Activated CD8-positive, alpha-beta T cell treated with anti-CD3 and anti-CD28 coated beads, Interleukin-2, amount 10 ng/mL, durations not matched to agents 7 days and 5 days (primary cell): Measurements from ENCODE around the gene CGB7. TPM values are rescaled to one million over a fixed set of nuclear protein-coding genes. Genes with fewer than 3 reads are reported as not detected.
"Not testable (repeated sequence)": the region's sequence is repeated elsewhere in the genome, so short reads cannot be mapped to it uniquely, and the experiment has no call there.

Experiments
- ATAC-seq: fragments of 150-1000 bp; cut with Tn5 transposase; one replicate; pipeline ENCODE4 v1.10.0; 2021; ENCODE audit warnings: moderate library complexity
- CTCF ChIA-PET: fragments of 350-600 bp; sonication (Branson Sonifier 250); formaldehyde crosslinking; loops from one replicate; lab custom pipeline; 2021; ENCODE audit warnings: antibody characterized with exemption; lab: Charles Lee
- POLR2A ChIA-PET: fragments of 350-600 bp; sonication (Branson Sonifier 250); formaldehyde crosslinking; loops from one replicate; lab custom pipeline; 2021; ENCODE audit warnings: antibody characterized with exemption; lab: Charles Lee
- DNase-seq: peaks from one replicate; pipeline ENCODE4 v3.0.0-alpha.2; 2020
- H3K27ac Mint-ChIP-seq: one replicate; pipeline ENCODE4 v1.8.0; 2021; ENCODE audit warnings: mild to moderate bottlenecking, mixed read lengths
- H3K27me3 Mint-ChIP-seq: one replicate; pipeline ENCODE4 v1.8.0; 2021; ENCODE audit warnings: low read depth, mixed read lengths
- H3K36me3 Mint-ChIP-seq: one replicate; pipeline ENCODE4 v1.8.0; 2021; ENCODE audit warnings: low read depth, mixed read lengths
- H3K4me1 Mint-ChIP-seq: one replicate; pipeline ENCODE4 v1.8.0; 2021; ENCODE audit warnings: low read depth, mixed read lengths
- H3K4me3 Mint-ChIP-seq: one replicate; pipeline ENCODE4 v1.8.0; 2021; ENCODE audit warnings: mild to moderate bottlenecking, mixed read lengths
- H3K9me3 Mint-ChIP-seq: one replicate; pipeline ENCODE4 v1.8.0; 2022; ENCODE audit warnings: mixed read lengths; ENCODE audit not compliant: insufficient read depth
- total RNA-seq, 2 experiments: library from RNA; stranded (reverse); gene quantifications; one replicate each; pipeline ENCODE4 v1.2.3, GENCODE V29; 2021

The CGB7 gene
- total RNA-seq, 2 experiments from 2014 or later, result not detected

DNA sequence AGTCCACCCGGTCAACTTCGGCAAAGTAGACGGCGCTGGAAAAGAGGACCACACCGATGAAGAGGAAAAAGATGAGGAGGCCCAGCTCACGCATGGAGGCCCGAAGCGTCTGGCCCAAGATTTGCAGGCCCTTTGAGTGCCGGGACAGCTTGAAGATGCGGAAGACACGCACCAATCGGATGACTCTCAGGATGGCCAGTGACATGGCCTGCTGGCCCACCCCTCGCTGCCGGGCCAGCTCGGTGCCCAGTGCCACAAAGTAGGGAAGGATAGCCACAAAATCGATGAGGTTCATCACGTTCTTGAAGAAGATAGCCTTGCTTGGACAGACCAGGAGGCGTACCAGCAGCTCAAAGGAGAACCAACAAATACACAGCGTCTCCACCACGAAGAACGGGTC is 12.9 kb upstream of the CGB7 start:
- H3K4me3 Mint-ChIP-seq, result no peak overlapping the region
- CTCF ChIA-PET, result interaction anchor here (1.5 to 1.8 kb wide), 2 partner anchors 36 to 77 kb away, joined by 3 to 7 read pairs; partner anchors contain the start of gene RUVBL2
- peaks cover 65% of the 10 kb centered on the region for H3K27me3 Mint-ChIP-seq
- no peak for DNase-seq
- ATAC-seq, result no peak
- H3K27ac Mint-ChIP-seq, result no peak overlapping the region
- peaks cover 3% of the 10 kb centered on the region for H3K36me3 Mint-ChIP-seq
- peaks cover 8% of the 10 kb centered on the region for H3K4me1 Mint-ChIP-seq
- H3K9me3 Mint-ChIP-seq, result no peaks in the 10 kb centered on the region
- POLR2A ChIA-PET, result no interaction called here

GRCh38 chr19:49069026-49069425 is 11.5 kb upstream of the CGB7 start:
- POLR2A ChIA-PET, result no interaction called here
- DNase-seq (no peak), ATAC-seq (no peak)
- Mint-ChIP-seq H3K36me3 (peaks cover 3% of the 10 kb centered on the region), H3K4me3 (no peak overlapping the region), H3K9me3 (no peaks in the 10 kb centered on the region), H3K27me3 (peaks cover 75% of the 10 kb centered on the region), H3K4me1 (peaks cover 8% of the 10 kb centered on the region), H3K27ac (no peak overlapping the region)
- CTCF ChIA-PET, result interaction anchor here (1.2 to 1.8 kb wide), 3 partner anchors 9 to 77 kb away, joined by 4 to 7 read pairs (median 5); no protein-coding TSS in a partner anchor

GRCh38 chr19:49067554-49067953 is 10.0 kb upstream of the CGB7 start:
- Mint-ChIP-seq H3K27me3 (peaks cover 67% of the 10 kb centered on the region), H3K9me3 (no peaks in the 10 kb centered on the region), H3K36me3 (no peaks in the 10 kb centered on the region), H3K4me1 (no peaks in the 10 kb centered on the region), H3K27ac (no peak overlapping the region), H3K4me3 (no peak overlapping the region)
- ATAC-seq (no peak), DNase-seq (no peak)
- CTCF ChIA-PET, result no interaction called here
- POLR2A ChIA-PET, result no interaction called here

DNA sequence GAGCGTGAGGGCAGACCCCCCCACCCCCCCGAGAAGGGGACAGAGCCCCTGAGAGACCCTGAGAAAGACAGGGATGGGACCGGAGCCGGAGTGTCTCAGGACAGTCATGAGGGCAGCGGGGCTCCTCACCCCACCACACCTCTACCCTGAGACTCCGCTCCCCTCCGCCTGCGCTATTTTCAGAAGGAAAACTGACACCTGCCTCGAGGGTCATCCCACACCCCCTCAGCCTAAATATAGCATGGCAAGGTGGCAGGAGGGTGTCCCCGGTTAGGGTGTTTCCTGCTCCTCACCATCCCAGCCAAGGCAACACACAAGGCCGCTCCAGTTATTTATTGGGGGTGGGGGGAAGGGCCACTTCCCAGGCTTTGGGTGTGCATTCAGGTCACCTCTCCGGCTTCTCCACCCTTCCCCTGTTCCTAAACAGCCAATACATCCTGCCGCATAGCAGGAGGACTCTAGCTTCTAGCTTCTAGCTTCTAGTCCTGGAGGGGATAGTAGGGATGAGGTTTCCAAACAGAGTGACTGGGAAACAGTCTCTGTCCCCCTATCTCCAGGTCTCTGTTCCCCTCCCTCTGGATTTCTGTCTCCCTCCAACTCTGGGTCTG is 8.5 kb upstream of the CGB7 start:
- Mint-ChIP-seq H3K4me1 (no peaks in the 10 kb centered on the region), H3K27me3 (peaks cover 61% of the 10 kb centered on the region), H3K4me3 (no peak overlapping the region), H3K36me3 (no peaks in the 10 kb centered on the region), H3K9me3 (no peaks in the 10 kb centered on the region), H3K27ac (no peak overlapping the region)
- CTCF ChIA-PET, result interaction anchor here (1.0 kb wide), 1 partner anchor 32 kb away, joined by 4 read pairs; no protein-coding TSS in a partner anchor
- no peak for ATAC-seq
- DNase-seq, result no peak
- POLR2A ChIA-PET, result no interaction called here

GRCh38 chr19:49064768-49065611 is 7.4 kb upstream of the CGB7 start, which contains the start of gene NTF4:
NTF4 (minus strand) TSS chr19:49064818; CDS start chr19:49061997, 2,821 bp downstream.
- H3K27ac Mint-ChIP-seq, result no peak within 1 kb of the TSS
- ChIA-PET POLR2A (no interaction called here), CTCF (interaction anchor here (1.0 kb wide), 1 partner anchor 33 kb away, joined by 4 read pairs; no protein-coding TSS in a partner anchor)
- H3K4me3 Mint-ChIP-seq, result no peak within 1 kb of the TSS
- no peaks in the 10 kb centered on the region for H3K9me3 Mint-ChIP-seq
- H3K4me1 Mint-ChIP-seq, result no peaks in the 10 kb centered on the region
- H3K27me3 Mint-ChIP-seq, result peaks cover 60% of the 10 kb centered on the region
- ATAC-seq (no peak), DNase-seq (no peak)
- H3K36me3 Mint-ChIP-seq, result no peaks in the 10 kb centered on the region

DNA sequence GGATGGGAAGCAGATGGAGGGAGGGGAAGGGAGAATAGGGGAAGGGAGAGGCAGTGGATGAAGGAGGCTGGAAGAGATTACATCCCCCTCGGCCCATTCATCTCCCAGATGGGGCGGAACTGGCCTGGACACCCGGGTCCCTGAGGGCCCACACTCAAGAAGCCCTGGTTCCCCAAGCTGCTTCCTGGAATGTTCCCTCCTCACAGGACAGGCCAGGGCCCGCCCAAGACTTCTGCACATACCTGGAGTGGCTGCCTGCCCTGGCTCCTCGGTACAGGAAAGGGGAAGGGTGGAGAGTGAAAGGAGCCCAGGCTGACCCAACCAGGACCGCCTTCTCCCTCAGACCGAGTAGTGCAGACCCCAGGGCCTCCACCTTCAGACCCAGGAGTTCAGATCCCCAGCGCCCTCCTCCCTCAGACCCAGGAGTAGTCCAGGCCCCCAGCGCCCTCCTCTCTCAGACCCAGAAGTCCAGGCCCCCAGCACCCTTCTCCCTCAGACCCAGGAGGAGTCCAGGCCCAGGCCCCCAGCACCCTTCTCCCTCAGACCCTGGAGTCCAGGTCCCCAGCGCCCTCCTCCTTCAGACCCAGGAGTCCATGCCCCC is 6.6 kb upstream of the CGB7 start:
- Mint-ChIP-seq H3K27me3 (peaks cover 59% of the 10 kb centered on the region), H3K4me1 (no peaks in the 10 kb centered on the region), H3K4me3 (no peak overlapping the region), H3K9me3 (no peaks in the 10 kb centered on the region), H3K27ac (no peak overlapping the region), H3K36me3 (no peaks in the 10 kb centered on the region)
- CTCF ChIA-PET, result no interaction called here
- ATAC-seq (no peak), DNase-seq (no peak)
- POLR2A ChIA-PET, result no interaction called here

DNA sequence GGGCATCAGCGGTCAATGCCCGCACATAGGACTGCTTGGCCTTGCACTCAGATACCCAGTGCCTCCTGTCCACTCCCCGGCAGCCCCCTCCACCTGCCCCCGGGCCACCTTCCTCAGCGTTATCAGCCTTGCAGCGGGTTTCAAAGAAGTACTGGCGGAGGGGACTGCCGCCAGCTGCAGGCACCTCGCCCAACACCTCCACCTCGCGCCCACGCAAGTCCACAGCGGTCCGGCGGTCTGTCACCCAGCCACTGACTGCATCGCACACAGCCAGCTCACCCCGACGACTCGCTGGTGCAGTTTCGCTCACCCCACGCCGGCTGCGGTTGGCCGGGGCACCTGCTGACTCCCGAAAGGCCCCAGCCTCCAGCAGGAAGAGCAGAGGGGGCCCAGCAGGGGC is 3.9 kb upstream of the CGB7 start:
- DNase-seq (no peak), ATAC-seq (no peak)
- no peak overlapping the region for H3K4me3 Mint-ChIP-seq
- H3K36me3 Mint-ChIP-seq, result no peaks in the 10 kb centered on the region
- POLR2A ChIA-PET, result no interaction called here
- peaks cover 68% of the 10 kb centered on the region for H3K27me3 Mint-ChIP-seq
- no peak overlapping the region for H3K27ac Mint-ChIP-seq
- H3K4me1 Mint-ChIP-seq, result peaks cover 19% of the 10 kb centered on the region
- no peaks in the 10 kb centered on the region for H3K9me3 Mint-ChIP-seq
- CTCF ChIA-PET, result no interaction called here

GRCh38 chr19:49061000-49061399 is 3.5 kb upstream of the CGB7 start:
- Mint-ChIP-seq H3K4me1 (peaks cover 24% of the 10 kb centered on the region), H3K36me3 (no peaks in the 10 kb centered on the region), H3K27me3 (peaks cover 67% of the 10 kb centered on the region), H3K9me3 (no peaks in the 10 kb centered on the region), H3K27ac (no peak overlapping the region), H3K4me3 (no peak overlapping the region)
- DNase-seq (no peak), ATAC-seq (no peak)
- POLR2A ChIA-PET, result no interaction called here
- CTCF ChIA-PET, result interaction anchor here (1.9 kb wide), 1 partner anchor 138 kb away, joined by 4 read pairs; no protein-coding TSS in a partner anchor

DNA sequence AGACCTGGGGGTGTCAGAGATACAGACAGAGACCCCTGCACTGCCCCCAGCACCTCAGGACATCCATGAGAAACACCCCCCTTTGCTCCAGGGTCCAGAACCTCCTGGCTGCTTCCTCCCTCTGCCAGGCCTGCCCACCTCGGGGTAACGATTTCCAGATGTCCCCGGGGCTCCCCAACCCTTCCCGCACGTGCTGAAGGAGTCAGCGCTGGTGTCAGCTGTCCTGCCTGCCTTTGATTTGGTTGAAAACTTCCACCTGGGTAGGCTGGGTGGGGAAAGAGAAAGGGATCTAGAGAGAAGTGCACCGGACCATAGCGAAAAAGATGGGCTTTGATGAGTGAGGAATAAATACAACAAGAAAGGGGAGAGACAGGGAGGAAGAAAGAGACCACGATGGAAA is 1.5 kb upstream of the CGB7 start:
- Mint-ChIP-seq H3K9me3 (no peaks in the 10 kb centered on the region), H3K27me3 (peaks cover 52% of the 10 kb centered on the region), H3K4me1 (peaks cover 28% of the 10 kb centered on the region)

GRCh38 chr19:49058562-49058961 is 1.0 kb upstream of the CGB7 start:
- ATAC-seq (no peak), DNase-seq (no peak)
- Mint-ChIP-seq H3K27me3 (peaks cover 49% of the 10 kb centered on the region), H3K4me3 (no peak overlapping the region), H3K36me3 (no peaks in the 10 kb centered on the region), H3K27ac (no peak overlapping the region), H3K4me1 (peaks cover 28% of the 10 kb centered on the region), H3K9me3 (no peaks in the 10 kb centered on the region)
- POLR2A ChIA-PET, result no interaction called here
- CTCF ChIA-PET, result interaction anchor here (1.7 to 1.9 kb wide), 2 partner anchors 11 to 59 kb away, joined by 5 to 7 read pairs; no protein-coding TSS in a partner anchor

More for the DNA sequence above, 1.5 kb upstream of the CGB7 start:
- H3K4me3 Mint-ChIP-seq, result no peak overlapping the region
- ATAC-seq (no peak), DNase-seq (no peak)
- ChIA-PET CTCF (interaction anchor here (1.1 to 1.9 kb wide), 4 partner anchors 10 to 140 kb away, joined by 3 to 7 read pairs (median 4); no protein-coding TSS in a partner anchor), POLR2A (no interaction called here)
- no peaks in the 10 kb centered on the region for H3K36me3 Mint-ChIP-seq
- no peak overlapping the region for H3K27ac Mint-ChIP-seq

- CTCF ChIA-PET, result interaction anchor here (0.9 to 2.4 kb wide), 11 partner anchors 18 to 661 kb away, joined by 3 to 8 read pairs (median 4); partner anchors contain the start of genes GYS1, LIN7B and RUVBL2
- H3K27ac Mint-ChIP-seq, DNase-seq, POLR2A ChIA-PET, ATAC-seq, H3K36me3 Mint-ChIP-seq, H3K9me3 Mint-ChIP-seq: not testable (repeated sequence)
- Mint-ChIP-seq H3K4me1 (peaks cover 28% of the 10 kb centered on the region), H3K4me3 (peak overlapping the region; percentile 52), H3K27me3 (peaks cover 45% of the 10 kb centered on the region)
Measured at GRCh38 chr19:49056902-49057596, 500 bp downstream of the CGB7 start.
